Measurements from ENCODE around the gene ATXN3.
A peak's percentile ranks its signal among the peaks of the same experiment; 100 is the strongest.

ATXN3 gene

GRCh38 chr14:92040431-92041051 is 65.8 kb downstream of the ATXN3 start:
- no peaks in the 10 kb centered on the region for H3K9me3 ChIP-seq (ENCODE audit: control insufficient read depth, insufficient read depth, low read length)
- H3K4me2 ChIP-seq (ENCODE audit: low read length): peak overlapping the region; percentile 79
- peaks cover 8% of the 10 kb centered on the region; the same call in 1 of the 2 replicates for H4K20me1 ChIP-seq (ENCODE audit: control insufficient read depth, insufficient read depth, low read depth, low read length)
- H3K4me1 ChIP-seq (ENCODE audit: control insufficient read depth, low read length): peaks cover 30% of the 10 kb centered on the region
- H3K4me3 ChIP-seq (ENCODE audit: low read length): peak overlapping the region; percentile 97
- peaks cover 14% of the 10 kb centered on the region for H3K36me3 ChIP-seq (ENCODE audit: control insufficient read depth, low read length)
- peak overlapping the region; percentile 78 for H3K27ac ChIP-seq (ENCODE audit: low read depth, low read length)
- no peak for TF ChIP-seq EZH2phosphoT487 (IDR thresholded peaks at IDR 0.05; ENCODE audit: borderline replicate concordance, low read length)
- TF ChIP-seq, protein P1, sequence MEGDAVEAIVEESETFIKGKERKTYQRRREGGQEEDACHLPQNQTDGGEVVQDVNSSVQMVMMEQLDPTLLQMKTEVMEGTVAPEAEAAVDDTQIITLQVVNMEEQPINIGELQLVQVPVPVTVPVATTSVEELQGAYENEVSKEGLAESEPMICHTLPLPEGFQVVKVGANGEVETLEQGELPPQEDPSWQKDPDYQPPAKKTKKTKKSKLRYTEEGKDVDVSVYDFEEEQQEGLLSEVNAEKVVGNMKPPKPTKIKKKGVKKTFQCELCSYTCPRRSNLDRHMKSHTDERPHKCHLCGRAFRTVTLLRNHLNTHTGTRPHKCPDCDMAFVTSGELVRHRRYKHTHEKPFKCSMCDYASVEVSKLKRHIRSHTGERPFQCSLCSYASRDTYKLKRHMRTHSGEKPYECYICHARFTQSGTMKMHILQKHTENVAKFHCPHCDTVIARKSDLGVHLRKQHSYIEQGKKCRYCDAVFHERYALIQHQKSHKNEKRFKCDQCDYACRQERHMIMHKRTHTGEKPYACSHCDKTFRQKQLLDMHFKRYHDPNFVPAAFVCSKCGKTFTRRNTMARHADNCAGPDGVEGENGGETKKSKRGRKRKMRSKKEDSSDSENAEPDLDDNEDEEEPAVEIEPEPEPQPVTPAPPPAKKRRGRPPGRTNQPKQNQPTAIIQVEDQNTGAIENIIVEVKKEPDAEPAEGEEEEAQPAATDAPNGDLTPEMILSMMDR (IDR thresholded peaks at IDR 0.05; ENCODE audit: low read depth, low read length, poor library complexity, severe bottlenecking): no peak
- no peaks in the 10 kb centered on the region for H3F3A ChIP-seq (ENCODE audit: control insufficient read depth, insufficient read depth)
- peaks cover 58% of the 10 kb centered on the region for H3K79me2 ChIP-seq (ENCODE audit: control insufficient read depth, low read length)
- H3K9me2 ChIP-seq (replicated peaks; ENCODE audit: control insufficient read depth, low read length): no peaks in the 10 kb centered on the region
- H3K27me3 ChIP-seq (ENCODE audit: control insufficient read depth, low read length): no peaks in the 10 kb centered on the region

DNA sequence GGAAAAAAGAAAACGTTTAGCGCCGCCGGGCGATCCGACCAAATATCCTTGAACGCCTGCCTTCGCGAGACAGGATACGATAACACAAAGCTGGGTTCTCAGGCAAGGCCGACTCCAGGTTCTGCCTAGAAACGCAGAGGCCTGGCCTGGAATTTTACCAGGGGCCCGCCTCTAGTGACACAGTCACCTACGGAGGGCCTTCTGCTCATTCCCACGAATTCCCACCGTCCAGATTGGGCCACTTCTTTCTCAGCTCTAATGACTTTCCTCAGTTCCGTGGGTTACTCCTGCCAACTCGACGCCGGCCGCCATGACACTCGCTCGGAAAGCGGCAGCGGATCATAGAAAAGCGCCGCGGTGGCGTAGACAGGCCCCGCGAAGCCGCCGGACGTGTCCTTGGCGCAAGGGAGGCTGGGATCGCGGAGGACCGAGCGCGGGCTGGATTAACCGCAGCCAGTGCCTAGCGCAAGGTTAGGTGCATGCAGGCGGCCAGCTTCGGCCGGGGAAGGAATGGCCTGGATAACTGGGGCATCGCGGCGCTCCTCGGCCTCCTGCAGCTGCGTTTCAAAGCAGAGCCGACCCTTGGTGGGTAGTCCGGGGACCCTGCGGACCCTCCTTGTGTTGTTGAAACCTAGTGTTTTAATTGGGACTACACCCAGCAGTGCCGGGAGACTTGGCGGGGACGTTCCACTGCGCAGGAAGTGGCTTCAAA is 66.5 kb downstream of the ATXN3 start, which contains the start of gene TRIP11:
Gene TRIP11, minus strand, starts transcription at position 341 of the 712 bp plus-strand sequence. CDS start 374 bp downstream, outside the sequence.
- Histone ChIP-seq H3K4me1 (ENCODE audit: control insufficient read depth, low read length) (peaks cover 30% of the 10 kb centered on the region), H3K27me3 (ENCODE audit: control insufficient read depth, low read length) (no peaks in the 10 kb centered on the region), H3K9me3 (ENCODE audit: control insufficient read depth, insufficient read depth, low read length) (no peaks in the 10 kb centered on the region), H3K4me2 (ENCODE audit: low read length) (peak within 1 kb of the TSS; percentile 79), H3K36me3 (ENCODE audit: control insufficient read depth, low read length) (peaks cover 14% of the 10 kb centered on the region), H3K4me3 (ENCODE audit: low read length) (peak within 1 kb of the TSS; percentile 97), H3F3A (ENCODE audit: control insufficient read depth, insufficient read depth) (no peaks in the 10 kb centered on the region), H4K20me1 (ENCODE audit: control insufficient read depth, insufficient read depth, low read depth, low read length) (peaks cover 8% of the 10 kb centered on the region; the same call in 1 of the 2 replicates), H3K79me2 (ENCODE audit: control insufficient read depth, low read length) (peaks cover 64% of the 10 kb centered on the region), H3K9me2 (replicated peaks; ENCODE audit: control insufficient read depth, low read length) (no peaks in the 10 kb centered on the region), H3K27ac (ENCODE audit: low read depth, low read length) (peak within 1 kb of the TSS; percentile 78)
- TF ChIP-seq EZH2phosphoT487 (IDR thresholded peaks at IDR 0.05; ENCODE audit: borderline replicate concordance, low read length): no peak
- TF ChIP-seq, protein P1 (IDR thresholded peaks at IDR 0.05; ENCODE audit: low read depth, low read length, poor library complexity, severe bottlenecking): no peak

DNA sequence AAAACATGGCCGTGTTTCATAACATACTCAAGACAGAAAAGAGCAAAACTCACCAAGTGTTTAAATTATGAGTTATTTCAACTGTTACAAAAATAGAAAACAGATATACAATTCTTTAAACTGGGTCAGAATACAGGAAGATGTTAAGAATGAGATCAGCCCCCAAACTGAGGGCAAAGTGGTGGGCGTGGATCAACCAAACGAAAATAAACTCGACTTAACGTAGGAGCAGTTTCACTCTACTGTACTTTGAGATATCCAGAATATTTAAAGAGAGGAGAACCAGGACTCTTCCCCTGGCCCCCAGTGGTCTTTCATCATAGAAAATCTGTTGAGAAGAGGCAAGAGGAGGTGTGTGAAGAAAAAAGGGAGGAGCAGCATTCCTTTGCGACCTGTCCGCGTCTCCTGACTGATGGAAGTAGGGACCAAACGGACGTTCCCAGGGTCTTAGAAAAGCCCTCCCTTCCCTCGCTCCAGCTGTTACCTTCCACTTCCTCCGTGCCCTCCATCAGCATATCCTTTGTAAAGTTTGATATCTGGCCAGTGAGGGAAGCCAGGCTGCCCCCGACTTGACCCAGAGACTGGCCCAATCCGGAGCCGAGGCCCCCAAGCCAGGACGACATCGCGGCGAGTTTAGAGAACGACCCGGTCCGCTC is 67.2 kb downstream of the ATXN3 start:
- H3K9me3 ChIP-seq (ENCODE audit: control insufficient read depth, insufficient read depth, low read length): no peaks in the 10 kb centered on the region
- peaks cover 8% of the 10 kb centered on the region; the same call in 1 of the 2 replicates for H4K20me1 ChIP-seq (ENCODE audit: control insufficient read depth, insufficient read depth, low read depth, low read length)
- H3K4me2 ChIP-seq (ENCODE audit: low read length): peak overlapping the region; percentile 79
- TF ChIP-seq EZH2phosphoT487 (IDR thresholded peaks at IDR 0.05; ENCODE audit: borderline replicate concordance, low read length): no peak
- TF ChIP-seq, protein P1 (IDR thresholded peaks at IDR 0.05; ENCODE audit: low read depth, low read length, poor library complexity, severe bottlenecking): no peak
- no peaks in the 10 kb centered on the region for H3K9me2 ChIP-seq (replicated peaks; ENCODE audit: control insufficient read depth, low read length)
- H3K4me3 ChIP-seq (ENCODE audit: low read length): peak overlapping the region; percentile 97
- H3K27ac ChIP-seq (ENCODE audit: low read depth, low read length): peak overlapping the region; percentile 78
- no peaks in the 10 kb centered on the region for H3F3A ChIP-seq (ENCODE audit: control insufficient read depth, insufficient read depth)
- H3K36me3 ChIP-seq (ENCODE audit: control insufficient read depth, low read length): peaks cover 17% of the 10 kb centered on the region
- peaks cover 70% of the 10 kb centered on the region for H3K79me2 ChIP-seq (ENCODE audit: control insufficient read depth, low read length)
- peaks cover 30% of the 10 kb centered on the region for H3K4me1 ChIP-seq (ENCODE audit: control insufficient read depth, low read length)
- H3K27me3 ChIP-seq (ENCODE audit: control insufficient read depth, low read length): no peaks in the 10 kb centered on the region

Measured in DOHH2 (cell line).